ENCODE results near the gene KCNJ8. TPM values are rescaled to one million over a fixed set of nuclear protein-coding genes. Genes with fewer than 3 reads are reported as not detected.
"Not testable (repeated sequence)": the region's sequence is repeated elsewhere in the genome, so short reads cannot be mapped to it uniquely, and the experiment has no call there.

Gene KCNJ8
- total and polyA plus RNA-seq, 4 donors: 6.2 to 16.1 (median 14.2) TPM

DNA sequence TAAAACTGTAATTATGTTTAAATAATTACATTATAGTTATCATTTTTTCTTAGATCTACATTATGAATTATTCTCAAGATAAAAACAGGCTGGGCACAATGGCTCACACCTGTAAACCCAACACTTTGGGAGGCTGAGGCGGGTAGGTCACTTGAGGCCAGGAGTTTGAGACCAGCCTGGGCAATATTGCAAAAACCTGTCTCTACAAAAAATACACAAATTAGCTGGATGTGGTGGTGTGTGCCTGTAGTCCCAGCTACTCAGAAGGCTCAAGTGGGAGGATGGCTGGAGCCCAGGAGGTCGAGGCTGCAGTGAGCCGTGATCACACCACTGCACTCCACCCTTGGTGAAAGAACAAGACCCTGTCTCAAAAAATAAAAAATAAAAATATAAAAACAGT, 40.3 kb upstream of the KCNJ8 start:
- Histone ChIP-seq H3K36me3 (ENCODE audit: control insufficient read depth in 4 of 4, insufficient read depth in 4 of 4, low read length in 4 of 4) (peaks cover 0 to 6% (median 0%) of the 10 kb centered on the region in 4 donors), H3K9ac (ENCODE audit: insufficient read depth in 1 of 2, low read length in 2 of 2) (no peak overlapping the region), H3K27me3 (ENCODE audit: control insufficient read depth in 3 of 3, insufficient read depth in 3 of 3, low read length in 2 of 3) (no peaks in the 10 kb centered on the region), H3K27ac (ENCODE audit: low read depth in 1 of 2, low read length in 1 of 2) (no peak overlapping the region), H3K9me3 (ENCODE audit: control insufficient read depth in 4 of 4, insufficient read depth in 3 of 4, low read length in 3 of 4) (no peaks in the 10 kb centered on the region), H3K4me3 (no peak overlapping the region), H3K4me1 (ENCODE audit: control insufficient read depth in 5 of 5, insufficient read depth in 5 of 5, low read length in 5 of 5) (peaks cover 0 to 9% (median 8%) of the 10 kb centered on the region in 5 donors)
- TF ChIP-seq CTCF (IDR thresholded peaks at IDR 0.05; ENCODE audit: control extremely low read depth, extremely low read depth): no peak
- ATAC-seq (ENCODE audit: insufficient read depth, low FRiP score) (no peak), DNase-seq (no peak)
- WGBS, 2 donors: 90 to 91% methylated on average over 3 of the region's 3 CpGs

DNA sequence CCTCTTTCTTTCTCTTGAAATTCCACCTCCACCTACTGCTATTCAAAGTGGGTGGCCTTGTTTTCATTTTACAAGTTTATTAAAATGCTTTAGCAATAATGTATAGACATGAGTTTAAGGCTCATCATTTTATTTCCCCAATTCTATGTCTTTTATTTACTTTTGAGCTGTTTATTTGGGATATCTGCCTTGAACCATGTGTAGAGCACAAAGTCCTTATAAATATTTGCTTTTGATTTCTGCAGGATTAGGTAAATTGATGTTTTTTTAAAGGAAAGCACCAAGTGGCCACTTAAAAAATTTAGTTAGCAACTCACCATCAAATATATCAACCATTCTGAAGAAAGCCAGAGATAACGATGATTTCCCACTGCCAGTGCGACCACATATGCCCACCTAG, 39.8 kb upstream of the KCNJ8 start:
- Histone ChIP-seq H3K9me3 (ENCODE audit: control insufficient read depth in 4 of 4, insufficient read depth in 3 of 4, low read length in 3 of 4) (no peaks in the 10 kb centered on the region), H3K4me3 (no peak overlapping the region), H3K27me3 (ENCODE audit: control insufficient read depth in 3 of 3, insufficient read depth in 3 of 3, low read length in 2 of 3) (no peaks in the 10 kb centered on the region), H3K27ac (ENCODE audit: low read depth in 1 of 2, low read length in 1 of 2) (peak overlapping the region in 1 of 2 donors; percentile 60), H3K4me1 (ENCODE audit: control insufficient read depth in 5 of 5, insufficient read depth in 5 of 5, low read length in 5 of 5) (peaks cover 0 to 9% (median 3%) of the 10 kb centered on the region in 5 donors), H3K36me3 (ENCODE audit: control insufficient read depth in 4 of 4, insufficient read depth in 4 of 4, low read length in 4 of 4) (peaks cover 0 to 6% (median 0%) of the 10 kb centered on the region in 4 donors), H3K9ac (ENCODE audit: insufficient read depth in 1 of 2, low read length in 2 of 2) (no peak overlapping the region)
- DNase-seq (no peak), ATAC-seq (ENCODE audit: insufficient read depth, low FRiP score) (no peak)
- TF ChIP-seq CTCF (IDR thresholded peaks at IDR 0.05; ENCODE audit: control extremely low read depth, extremely low read depth): no peak
- WGBS, 2 donors: 84 to 87% methylated on average over 2 of the region's 2 CpGs

DNA sequence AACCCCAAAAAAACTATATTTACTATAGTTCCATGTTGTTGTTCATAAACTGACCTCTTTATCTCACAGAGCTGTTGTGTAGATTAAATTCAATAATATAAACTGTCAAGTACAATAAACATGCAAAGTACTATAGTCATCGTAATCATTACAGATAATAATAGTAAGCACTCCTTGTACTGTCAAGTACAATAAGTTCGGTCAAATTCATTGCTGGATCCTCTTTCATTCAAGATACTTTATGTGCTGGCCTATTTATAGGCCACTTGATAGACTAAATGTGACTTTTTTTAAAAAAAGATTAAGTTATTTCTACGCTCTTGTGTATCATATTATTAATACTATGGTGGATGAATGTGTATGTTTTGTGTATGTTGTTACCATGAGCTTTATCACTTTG, 39.2 kb upstream of the KCNJ8 start:
- Histone ChIP-seq H3K27me3 (ENCODE audit: control insufficient read depth in 3 of 3, insufficient read depth in 3 of 3, low read length in 2 of 3) (no peaks in the 10 kb centered on the region), H3K4me3 (no peak overlapping the region), H3K9me3 (ENCODE audit: control insufficient read depth in 4 of 4, insufficient read depth in 3 of 4, low read length in 3 of 4) (no peaks in the 10 kb centered on the region), H3K36me3 (ENCODE audit: control insufficient read depth in 4 of 4, insufficient read depth in 4 of 4, low read length in 4 of 4) (peaks cover 0 to 6% (median 0%) of the 10 kb centered on the region in 4 donors), H3K27ac (ENCODE audit: low read depth in 1 of 2, low read length in 1 of 2) (no peak overlapping the region), H3K9ac (ENCODE audit: insufficient read depth in 1 of 2, low read length in 2 of 2) (no peak overlapping the region), H3K4me1 (ENCODE audit: control insufficient read depth in 5 of 5, insufficient read depth in 5 of 5, low read length in 5 of 5) (peaks cover 0 to 6% (median 0%) of the 10 kb centered on the region in 5 donors)
- WGBS, 2 donors: 80 to 85% methylated on average over 3 of the region's 3 CpGs
- no peak for DNase-seq
- no peak for ATAC-seq (ENCODE audit: insufficient read depth, low FRiP score)
- no peak for TF ChIP-seq CTCF (IDR thresholded peaks at IDR 0.05; ENCODE audit: control extremely low read depth, extremely low read depth)

DNA sequence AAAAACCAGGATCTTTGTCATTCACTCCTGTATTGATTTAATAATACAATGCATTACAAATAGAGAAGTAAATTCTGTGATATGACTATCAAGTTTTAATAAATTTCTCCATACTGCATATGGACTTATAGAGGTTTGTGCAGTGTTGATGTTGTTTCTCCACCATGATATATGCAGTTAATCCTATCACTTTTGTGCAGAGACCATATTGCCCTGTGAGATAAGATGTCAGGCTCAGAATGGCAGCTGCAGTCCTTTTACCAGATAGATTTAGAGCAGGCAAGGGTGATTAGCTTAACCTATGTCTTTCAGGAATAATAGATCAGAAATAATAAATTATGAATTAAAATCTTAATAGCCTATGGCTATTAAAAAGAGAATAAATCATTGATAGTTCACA, 38.6 kb upstream of the KCNJ8 start:
- Histone ChIP-seq H3K9me3 (ENCODE audit: control insufficient read depth in 4 of 4, insufficient read depth in 3 of 4, low read length in 3 of 4) (no peaks in the 10 kb centered on the region), H3K4me1 (ENCODE audit: control insufficient read depth in 5 of 5, insufficient read depth in 5 of 5, low read length in 5 of 5) (peaks cover 0 to 2% (median 0%) of the 10 kb centered on the region in 5 donors), H3K36me3 (ENCODE audit: control insufficient read depth in 4 of 4, insufficient read depth in 4 of 4, low read length in 4 of 4) (peaks cover 0 to 6% (median 0%) of the 10 kb centered on the region in 4 donors), H3K9ac (ENCODE audit: insufficient read depth in 1 of 2, low read length in 2 of 2) (no peak overlapping the region), H3K27me3 (ENCODE audit: control insufficient read depth in 3 of 3, insufficient read depth in 3 of 3, low read length in 2 of 3) (no peaks in the 10 kb centered on the region), H3K27ac (ENCODE audit: low read depth in 1 of 2, low read length in 1 of 2) (no peak overlapping the region), H3K4me3 (no peak overlapping the region)
- DNase-seq (no peak), ATAC-seq (ENCODE audit: insufficient read depth, low FRiP score) (no peak)
- no peak for TF ChIP-seq CTCF (IDR thresholded peaks at IDR 0.05; ENCODE audit: control extremely low read depth, extremely low read depth)

DNA sequence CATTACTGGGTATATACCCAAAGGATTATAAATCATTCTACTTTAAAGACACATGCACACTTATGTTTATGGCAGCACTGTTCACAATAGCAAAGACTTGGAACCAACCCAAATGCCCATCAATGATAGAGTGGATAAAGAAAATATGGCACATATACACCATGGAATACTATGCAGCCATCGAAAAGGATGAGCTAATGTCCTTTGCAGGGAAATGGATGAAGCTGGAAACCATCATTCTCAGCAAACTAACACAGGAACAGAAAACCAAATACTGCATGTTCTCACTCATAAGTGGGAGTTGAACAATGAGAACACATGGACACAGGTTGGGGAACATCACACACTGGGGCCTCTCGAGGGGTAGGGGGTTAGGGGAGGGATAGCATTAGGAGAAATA, 37.8 kb upstream of the KCNJ8 start:
- not testable (repeated sequence) for H3K4me3 ChIP-seq; H3K27ac ChIP-seq (ENCODE audit: low read depth in 1 of 2, low read length in 1 of 2); H3K27me3 ChIP-seq (ENCODE audit: control insufficient read depth in 3 of 3, insufficient read depth in 3 of 3, low read length in 2 of 3); H3K4me1 ChIP-seq (ENCODE audit: control insufficient read depth in 5 of 5, insufficient read depth in 5 of 5, low read length in 5 of 5); H3K36me3 ChIP-seq (ENCODE audit: control insufficient read depth in 4 of 4, insufficient read depth in 4 of 4, low read length in 4 of 4); H3K9me3 ChIP-seq (ENCODE audit: control insufficient read depth in 4 of 4, insufficient read depth in 3 of 4, low read length in 3 of 4); H3K9ac ChIP-seq (ENCODE audit: insufficient read depth in 1 of 2, low read length in 2 of 2); ATAC-seq (ENCODE audit: insufficient read depth, low FRiP score); DNase-seq
- 78 to 91% methylated on average over 2 of the region's 2 CpGs for WGBS, 2 donors

Measured in lung (tissue), 12 donors.